Ureter (tissue), 1 donor: ENCODE measurements around the gene KDF1. TPM values are rescaled to one million over a fixed set of nuclear protein-coding genes. Genes with fewer than 3 reads are reported as not detected.
"Not testable (repeated sequence)": the region's sequence is repeated elsewhere in the genome, so short reads cannot be mapped to it uniquely, and the experiment has no call there.

Experiments used
- DNase-seq: peaks from one replicate; pipeline ENCODE4 v3.0.0-alpha.2; 2020; ENCODE audit warnings: low spot score
- total RNA-seq: library from RNA; stranded (reverse); gene quantifications from one replicate; pipeline ENCODE4 v1.2.4, GENCODE V29; 2023
- donor health status: DM: yes; HTN: yes; CAD: no.

The KDF1 gene
- total RNA-seq, 1 donor from 2014 or later, result 15.7 TPM

DNA sequence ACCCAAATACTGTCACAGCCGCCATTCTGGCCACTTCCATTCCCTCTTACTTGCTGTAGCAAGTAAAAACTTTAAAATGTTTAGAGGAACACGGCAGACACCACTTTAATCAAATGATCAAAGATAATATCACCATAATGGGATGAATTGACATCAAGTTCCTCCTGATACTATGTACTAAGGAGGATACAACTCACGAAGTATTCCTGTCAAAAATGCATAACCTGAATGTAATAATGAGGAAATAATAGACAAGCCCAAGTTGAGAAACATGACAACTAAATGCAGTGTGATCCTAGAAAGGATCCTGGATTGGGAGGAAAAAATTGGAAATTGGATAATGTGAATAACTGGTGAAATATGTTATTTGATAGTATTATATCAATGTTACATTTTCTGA, 3.9 kb downstream of the KDF1 start:
- DNase-seq, result no peak

DNA sequence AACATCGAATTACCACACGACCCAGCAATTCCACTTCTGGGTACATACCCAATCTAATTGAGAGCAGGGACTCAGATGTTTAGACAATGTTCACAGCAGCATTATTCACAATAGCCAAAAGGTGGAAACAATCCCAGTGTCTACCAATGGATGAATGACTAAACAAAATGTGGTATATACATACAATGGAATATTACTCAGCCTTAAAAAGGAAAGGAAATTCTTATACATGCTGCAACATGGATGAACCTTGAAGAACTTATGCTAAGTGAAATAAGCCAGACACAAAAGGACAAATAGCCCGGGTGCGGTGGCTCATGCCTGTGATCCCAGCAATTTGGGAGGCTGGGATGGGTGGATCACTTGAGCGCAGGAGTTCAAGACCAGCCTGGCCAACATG, 6.9 kb downstream of the KDF1 start:
- no peak for DNase-seq

DNA sequence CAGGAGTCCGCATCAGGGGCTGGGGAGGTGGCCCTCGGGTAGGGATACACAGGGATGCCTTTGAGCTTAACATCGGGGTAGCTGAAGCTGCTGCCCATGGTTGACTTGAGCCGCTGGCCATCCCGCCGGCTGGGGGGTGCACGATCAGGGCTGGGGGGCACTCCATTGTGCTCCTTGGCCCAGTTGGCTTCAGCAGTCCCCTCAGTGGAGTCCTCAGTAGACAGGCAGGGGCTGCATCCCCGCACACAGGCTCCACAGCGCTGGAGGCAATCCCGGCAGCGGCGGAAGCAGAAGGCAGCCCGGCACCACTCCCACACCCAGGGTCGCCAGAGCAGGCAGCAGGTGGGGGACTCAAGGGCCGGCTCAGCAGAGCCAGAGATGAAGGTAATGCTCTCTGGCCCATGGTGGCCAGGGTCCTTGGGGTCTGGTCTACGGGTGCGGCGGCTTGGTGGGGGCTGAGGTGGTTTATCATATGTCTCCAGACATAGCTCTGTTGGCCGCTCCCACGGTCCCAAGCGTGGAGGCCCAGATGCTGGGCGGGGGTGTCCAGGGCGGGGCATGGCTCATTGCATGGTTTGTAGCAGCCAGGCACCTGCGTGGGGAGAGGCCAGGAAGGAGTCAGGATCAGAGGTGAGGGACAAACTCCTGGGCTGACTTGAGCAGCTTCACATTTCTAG, 8.3 kb downstream of the KDF1 start:
- DNase-seq, result no peak

DNA sequence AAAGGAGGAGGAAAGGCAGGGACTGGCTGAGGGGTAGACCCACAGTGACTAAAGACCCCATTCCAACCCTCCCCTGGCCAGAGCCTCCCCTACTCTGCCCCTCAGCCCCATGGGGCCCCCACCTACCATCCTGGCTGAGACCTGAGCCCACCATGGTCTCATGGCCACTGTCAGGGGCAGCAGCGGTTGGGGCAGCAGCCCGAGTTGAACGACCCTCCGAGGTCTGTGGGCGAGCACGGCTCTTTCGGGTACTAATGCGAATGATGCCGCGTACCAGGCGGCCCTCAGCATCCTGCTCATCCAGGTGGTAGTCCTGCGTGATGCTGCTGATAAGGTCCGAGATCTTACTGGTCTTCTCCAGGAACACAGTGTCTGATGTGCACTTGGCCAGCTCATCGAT, 9.1 kb downstream of the KDF1 start:
- no peak for DNase-seq

DNA sequence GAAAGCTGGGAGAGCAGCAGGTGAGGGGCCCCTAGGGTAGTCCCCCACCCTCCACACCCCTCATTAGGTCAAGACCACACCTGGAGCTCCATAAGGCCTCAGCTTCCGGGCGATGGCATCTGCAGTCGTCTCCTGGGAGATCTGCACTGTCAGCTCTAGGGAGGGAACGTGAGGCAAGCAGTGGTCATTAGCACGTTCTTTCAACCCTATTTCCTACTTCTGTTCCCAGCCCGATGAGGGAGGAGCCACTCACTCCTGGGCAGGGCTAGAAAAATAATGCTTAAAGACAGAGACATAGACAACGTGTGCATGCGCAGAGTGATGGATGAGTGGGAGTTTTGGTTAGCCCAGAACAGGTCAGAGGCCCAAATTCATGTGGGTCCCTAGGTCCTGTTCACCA, 9.7 kb downstream of the KDF1 start:
- DNase-seq, result no peak

DNA sequence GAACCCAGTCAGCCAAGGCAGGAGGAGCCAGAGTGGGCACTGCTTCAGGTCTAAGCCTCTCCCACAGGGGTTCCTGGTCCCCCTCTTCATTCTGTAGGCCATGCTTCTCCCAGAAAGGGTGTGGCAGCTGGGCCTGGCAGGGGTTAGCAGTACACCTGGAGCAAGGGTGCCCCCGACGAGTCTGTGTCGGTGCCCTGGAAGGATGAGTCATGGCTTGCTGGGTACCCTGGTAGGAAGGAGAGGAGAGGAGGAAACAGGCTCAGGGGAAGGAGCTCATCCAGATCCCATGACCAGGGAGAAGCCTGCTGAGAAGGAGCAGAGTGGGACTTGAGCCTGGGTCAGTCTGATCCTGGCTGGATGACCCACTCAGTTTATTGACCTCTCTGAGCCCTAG, 10.3 kb downstream of the KDF1 start:
- DNase-seq, result no peak

DNA sequence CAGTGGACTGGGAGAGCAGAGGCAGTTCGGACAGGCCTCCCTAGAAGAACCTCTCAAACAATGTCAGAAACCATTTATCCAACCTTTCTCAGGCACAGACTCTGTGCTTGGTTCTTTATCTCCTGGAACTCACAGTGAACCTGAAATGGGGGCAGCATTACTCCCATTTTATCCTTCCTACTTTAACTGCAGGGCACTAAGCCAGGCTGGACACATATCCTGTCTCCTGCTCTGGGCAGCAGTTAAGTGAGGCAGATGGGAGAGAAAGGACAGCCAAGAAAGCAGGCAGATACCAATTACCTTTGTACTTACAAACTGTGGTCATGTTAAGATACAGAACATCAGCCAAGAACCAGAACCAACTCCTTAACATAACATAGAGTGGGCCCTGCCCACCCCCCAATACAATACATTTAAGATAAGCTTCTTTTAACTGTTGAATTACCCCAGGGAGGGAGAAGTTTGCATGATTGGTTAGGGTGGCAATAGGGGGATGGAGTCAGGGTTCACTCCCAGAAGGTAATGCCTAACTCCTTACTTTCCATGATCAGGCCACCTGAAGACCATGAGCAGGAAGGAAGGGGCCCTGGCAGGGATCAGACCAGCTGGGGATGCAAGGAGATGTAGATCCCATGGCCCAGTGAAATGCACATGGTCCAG, 10.9 kb downstream of the KDF1 start:
- no peak for DNase-seq

DNA sequence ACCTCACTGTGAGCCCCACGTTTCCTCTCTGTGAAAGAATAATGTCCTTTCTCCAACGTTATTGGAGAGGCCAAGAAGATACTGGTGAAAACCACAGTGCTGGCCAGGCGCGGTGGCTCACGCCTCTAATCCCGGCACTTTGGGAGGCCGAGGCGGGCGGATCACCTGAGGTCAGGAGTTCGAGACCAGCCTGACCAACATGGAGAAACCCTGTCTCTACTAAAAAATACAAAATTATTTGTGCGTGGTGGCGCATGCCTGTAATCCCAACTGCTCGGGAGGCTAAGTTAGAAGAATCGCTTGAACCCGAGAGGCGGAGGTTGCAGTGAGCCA, 11.6 kb downstream of the KDF1 start:
- not testable (repeated sequence) for DNase-seq

DNA sequence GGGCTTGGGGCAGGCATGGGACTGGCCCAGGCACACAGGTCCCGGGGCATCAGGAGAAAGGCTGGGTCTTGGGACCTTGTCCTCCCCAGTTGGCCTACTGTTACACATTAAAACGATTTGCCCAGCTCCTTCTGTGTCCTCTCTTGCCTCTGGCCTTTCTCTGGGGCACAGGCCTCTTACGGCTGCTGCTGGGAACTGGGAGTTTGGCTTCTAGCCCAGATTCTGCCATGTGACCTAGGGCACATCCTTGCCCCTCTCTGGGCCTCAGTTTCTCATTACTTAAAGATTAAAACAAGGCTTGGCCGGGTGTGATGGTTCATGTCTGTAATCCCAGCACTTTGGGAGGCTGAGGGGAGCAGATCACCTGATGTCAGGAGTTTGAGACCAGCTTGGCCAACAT, 14.0 kb downstream of the KDF1 start:
- no peak for DNase-seq

DNA sequence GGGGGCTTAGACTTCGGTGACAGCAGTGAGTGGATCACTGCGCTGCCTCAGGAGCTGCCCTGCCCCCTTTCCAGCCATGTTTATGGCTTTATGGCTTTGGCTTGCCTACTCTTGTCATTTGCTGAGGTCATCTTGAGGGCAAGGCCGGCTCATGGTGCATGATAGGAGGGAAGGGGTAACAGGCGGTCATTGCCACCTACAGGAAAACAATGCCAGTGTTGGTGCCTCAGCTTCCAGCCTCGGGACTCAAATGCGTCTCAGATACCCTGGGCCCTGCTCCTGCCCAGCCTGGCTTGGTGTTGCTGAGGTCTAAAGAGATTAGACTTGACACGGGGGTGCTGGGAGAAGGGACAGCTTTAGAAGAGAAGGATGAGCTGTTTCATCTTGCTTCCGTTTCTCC, 14.5 kb downstream of the KDF1 start:
- DNase-seq, result no peak

DNA sequence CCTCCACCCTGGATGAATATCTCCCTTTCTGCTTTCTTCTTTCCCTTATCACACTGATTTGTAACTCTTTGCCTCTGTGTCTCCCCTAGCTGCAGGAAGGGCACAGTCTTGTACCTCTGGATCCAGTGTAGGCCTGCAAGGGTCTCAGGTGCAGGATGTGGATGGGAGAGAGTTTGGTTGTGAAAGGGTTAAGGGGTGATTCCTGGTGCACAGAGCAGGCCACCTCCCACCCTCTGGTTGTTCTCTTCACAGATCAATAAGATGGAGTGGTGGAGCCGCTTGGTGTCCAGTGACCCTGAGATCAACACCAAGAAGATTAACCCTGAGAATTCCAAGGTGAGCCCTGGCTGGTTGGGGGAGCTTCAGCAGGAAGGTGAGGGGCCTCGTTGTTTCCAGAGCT, 15.1 kb downstream of the KDF1 start:
- DNase-seq, result no peak

DNA sequence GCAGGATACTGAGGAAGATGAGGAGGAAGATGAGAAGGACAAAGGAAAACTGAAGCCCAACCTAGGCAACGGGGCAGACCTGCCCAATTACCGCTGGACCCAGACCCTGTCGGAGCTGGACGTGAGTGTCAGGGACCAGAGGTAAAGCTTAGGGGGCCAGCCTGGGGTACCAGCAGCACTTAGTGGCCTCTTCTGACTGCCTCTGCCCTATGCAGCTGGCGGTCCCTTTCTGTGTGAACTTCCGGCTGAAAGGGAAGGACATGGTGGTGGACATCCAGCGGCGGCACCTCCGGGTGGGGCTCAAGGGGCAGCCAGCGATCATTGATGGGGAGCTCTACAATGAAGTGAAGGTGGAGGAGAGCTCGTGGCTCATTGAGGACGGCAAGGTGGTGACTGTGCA, 17.6 kb downstream of the KDF1 start:
- no peak for DNase-seq

DNA sequence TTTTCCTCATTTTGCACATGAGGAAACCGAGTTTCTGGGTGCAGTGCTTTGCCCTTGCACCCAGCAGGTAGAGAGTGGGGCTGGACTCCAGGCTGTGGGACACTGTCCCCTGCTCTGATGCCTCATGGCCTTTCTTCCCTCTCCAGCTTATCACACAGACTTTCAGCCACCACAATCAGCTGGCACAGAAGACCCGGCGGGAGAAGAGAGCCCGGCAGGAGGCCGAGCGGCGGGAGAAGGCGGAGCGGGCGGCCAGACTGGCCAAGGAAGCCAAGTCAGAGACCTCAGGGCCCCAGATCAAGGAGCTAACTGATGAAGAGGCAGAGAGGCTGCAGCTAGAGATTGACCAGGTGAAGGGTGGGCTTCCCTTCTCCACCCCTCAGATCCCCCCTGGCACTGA, 19.0 kb downstream of the KDF1 start:
- DNase-seq, result no peak

DNA sequence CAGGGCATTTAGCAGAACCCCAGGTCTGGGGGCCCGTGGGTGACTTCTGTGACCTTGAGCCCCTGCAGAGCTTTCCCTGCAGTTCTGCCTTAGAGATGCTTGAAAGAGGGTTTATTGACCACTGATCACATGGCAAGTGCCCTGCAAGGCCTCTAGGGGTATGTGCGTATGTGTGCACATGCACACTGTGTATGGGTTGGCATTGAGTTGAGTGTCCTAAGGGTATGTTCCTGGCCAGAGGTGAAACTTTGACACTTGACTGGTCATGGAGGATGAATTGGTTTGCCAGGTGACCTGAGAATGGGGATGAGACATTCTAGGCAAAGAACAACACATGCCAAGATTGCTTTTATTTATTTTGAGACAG, 21.6 kb downstream of the KDF1 start:
- no peak for DNase-seq

DNA sequence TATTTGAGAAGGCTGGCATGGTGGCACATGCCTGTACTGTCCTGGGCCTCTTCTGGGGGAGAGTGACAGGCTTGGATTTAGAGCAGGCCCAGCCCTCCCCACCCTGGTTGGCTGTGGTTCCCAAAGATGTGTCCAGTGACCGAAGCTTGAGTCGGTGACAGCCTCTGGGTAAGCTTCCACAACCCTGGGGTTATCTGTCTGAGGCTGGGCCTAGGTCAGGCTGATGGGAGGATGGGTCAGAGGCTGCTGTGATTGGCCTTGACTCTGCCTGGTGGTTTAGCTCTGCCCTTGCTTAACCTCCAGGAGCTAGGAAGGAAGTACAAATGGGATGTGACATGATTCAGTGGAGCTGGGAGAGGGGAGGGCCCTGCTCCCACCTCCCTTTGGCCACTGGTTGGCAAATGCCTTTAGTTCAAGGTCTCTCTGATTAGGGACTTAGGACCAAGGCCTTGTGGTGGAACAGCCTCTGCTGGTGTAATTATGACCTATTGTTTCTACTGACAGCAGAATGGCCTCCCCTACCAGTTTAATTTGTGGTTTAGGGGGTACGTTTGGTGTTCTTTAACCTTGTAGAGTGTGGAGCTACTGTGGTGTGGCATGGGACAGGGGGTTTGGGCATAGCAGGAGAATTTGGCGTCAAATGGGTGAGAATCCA, 22.1 kb downstream of the KDF1 start:
- no peak for DNase-seq

DNA sequence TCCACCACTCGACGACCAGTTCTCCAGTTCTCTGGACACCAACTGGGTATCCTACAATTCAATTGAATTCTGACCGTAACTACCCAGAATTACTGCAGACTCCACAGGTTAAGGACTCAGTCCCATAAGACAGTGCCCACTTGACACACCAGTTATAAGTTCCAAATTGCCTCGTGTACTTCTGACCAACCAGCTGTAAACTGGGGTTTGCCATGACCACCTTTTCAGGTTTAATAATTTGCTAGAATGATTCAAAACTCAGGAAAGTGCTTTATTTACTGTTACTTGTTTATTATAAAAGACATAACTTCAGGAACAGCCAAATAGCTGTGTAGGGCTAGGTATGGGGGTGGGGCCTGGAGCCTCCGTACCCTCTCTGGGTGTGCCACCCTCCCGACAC, 23.4 kb downstream of the KDF1 start:
- no peak for DNase-seq

DNA sequence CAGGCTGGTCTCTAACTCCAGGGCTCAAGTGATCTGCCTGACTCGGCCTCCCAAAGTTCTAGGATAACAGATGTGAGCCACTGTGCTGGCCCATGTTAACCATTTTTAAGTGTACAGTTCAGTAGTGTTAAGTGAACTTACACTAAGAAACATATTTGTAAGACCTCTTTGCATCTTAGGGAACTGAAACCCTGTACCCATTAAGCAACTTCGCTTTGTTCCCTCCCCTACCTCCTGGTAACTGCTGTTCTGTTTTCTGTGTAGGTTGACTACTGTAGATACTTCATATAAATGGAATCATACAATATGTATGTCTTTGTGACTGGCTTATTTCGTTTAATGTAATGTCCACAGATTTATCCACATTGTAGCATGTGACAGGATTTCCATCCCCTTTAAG, 27.7 kb downstream of the KDF1 start:
- no peak for DNase-seq

DNA sequence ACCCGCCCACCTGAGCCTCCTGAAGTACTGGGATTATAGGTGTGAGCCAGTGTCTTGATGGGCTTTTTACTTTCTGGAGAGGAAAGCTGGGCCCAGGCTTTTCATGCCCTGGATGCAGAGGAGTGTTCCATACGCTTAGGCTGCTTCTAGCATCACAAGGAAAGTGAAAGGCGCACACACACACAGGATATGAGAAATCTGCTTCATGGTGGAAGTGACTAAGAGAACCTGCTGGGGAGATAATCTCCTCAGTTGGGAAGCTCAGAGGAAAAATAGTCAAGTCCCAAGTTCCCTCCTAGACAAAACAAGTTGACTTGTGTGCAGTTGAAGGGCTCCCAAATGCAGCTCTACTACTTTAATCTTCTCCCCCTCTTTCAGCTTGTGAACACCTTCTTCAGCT, 36.6 kb downstream of the KDF1 start:
- DNase-seq, result no peak

DNA sequence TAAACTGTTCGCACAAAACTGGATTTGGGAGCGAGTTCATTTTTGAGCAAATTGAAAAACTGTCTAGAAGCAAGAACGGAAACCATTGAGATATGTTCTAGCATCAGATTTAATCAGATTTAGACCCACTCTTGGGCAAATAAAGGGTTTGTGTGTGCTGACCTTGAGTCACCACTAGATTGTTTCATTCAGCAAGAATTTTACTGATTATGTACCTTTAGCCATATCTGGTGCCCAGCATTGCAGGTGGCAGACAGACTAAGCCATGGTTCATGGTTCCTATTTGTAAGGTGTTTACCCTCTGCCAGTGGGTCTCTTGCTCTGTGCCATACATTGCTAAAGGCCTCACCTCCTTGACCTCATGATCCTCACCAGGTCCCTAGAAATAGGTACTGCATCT, 37.4 kb downstream of the KDF1 start:
- DNase-seq, result no peak

DNA sequence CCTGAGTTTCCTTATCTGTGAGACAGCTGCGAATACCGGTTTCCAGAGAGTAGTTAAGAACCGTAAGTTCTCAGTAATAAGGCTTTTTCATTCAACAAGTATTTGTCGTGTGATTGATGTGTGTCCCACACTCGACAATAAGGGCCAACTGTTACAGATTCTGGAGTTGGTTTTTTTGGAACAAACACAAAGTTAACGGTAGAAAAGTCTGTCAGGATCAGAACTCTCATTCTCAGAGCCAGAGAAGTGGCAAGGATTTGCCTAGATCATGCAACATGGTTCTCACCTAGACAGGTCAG, 37.9 kb downstream of the KDF1 start:
- DNase-seq, result no peak

DNA sequence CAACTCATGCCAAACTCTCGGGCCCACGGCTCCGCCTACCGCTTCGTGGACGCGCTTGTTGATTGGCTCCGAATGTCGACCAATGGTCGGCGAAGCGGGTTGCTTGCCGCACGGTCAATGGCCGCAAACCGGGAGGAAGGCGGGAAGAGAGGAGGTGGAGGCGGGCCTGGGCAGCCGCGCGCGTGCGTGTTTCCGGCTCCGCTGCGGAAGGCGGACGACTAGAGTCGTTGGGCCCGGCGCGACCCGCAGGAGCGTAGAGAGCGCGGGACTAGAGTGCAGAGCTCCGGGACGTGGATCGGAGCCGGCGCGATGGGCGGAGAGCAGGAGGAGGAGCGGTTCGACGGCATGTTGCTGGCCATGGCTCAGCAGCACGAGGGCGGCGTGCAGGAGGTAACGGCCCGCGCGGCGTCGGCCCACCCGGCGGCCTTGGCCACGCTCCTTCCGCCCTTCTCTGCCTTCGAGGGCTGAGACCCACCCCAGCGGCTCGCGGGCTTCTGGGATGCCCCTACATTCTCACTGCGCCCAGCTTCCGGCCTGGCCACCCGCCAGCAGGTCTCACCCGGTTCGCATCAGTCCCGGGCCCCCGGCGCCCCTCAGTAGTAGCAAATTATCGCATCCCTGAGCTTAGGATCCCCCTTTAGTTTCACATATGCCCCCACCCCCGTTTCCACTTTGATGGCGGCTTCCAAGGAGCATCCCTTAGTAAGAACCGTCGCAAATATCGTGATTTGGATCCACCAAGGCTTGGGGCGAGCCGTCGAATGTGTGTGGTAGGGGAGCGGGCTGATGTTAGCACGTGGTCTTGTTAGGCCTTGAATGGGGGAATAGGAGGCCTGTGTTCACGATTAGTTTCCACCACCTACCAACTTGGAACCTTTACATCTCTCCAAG, 38.5 kb downstream of the KDF1 start, which contains the start of gene NUDC:
NUDC (plus strand) TSS at position 204 of the 891 bp plus-strand sequence; CDS start at position 310, 106 bp downstream.
- DNase-seq, result peak; percentile 96

DNA sequence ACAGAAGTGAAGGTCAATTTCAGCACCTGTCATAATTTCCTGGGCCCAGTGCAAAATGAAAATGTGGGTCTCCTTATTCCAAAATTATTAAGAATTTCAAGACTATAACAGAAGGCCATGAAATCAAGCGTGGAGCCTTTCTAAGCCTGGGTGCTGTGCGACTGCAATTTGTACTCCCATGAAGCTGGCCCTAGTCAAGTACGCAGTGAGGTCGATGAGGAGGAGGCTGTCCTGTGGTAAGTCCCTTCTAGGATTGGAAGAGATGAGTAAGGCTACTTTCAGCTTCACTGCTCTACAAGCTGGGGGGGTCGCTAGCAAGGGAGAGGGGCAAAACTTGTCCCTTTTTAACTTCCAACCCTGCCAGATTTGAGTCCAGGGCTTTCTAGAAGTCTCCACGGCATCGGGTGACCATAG, 39.1 kb downstream of the KDF1 start:
- DNase-seq, result no peak
